ENCODE measurements around the gene KIAA1328. TPM values are rescaled to one million over a fixed set of nuclear protein-coding genes. Genes with fewer than 3 reads are reported as not detected.
A peak's percentile ranks its signal among the peaks of the same experiment; 100 is the strongest.
"Not testable (repeated sequence)": the region's sequence is repeated elsewhere in the genome, so short reads cannot be mapped to it uniquely, and the experiment has no call there.

Gene KIAA1328
- polyA plus RNA-seq (ENCODE audit: insufficient read depth in 1 of 5, insufficient read length in 5 of 5, low replicate concordance in 1 of 5): 10 to 100 TPM; 14.2 to 26.9 (median 25.9) TPM
- long read RNA-seq, donor 1, full-length matches to known transcripts: 5 of 5 reads
- long read RNA-seq, donor 1, partial matches to known transcripts: 0 of 5 reads
- long read RNA-seq, donor 1, other reads (novel, unspliced or antisense): 0 of 5 reads
- long read RNA-seq, donor 2, full-length matches to known transcripts: 3 of 3 reads
- long read RNA-seq, donor 2, partial matches to known transcripts: 0 of 3 reads
- long read RNA-seq, donor 2, other reads (novel, unspliced or antisense): 0 of 3 reads
- long read RNA-seq, donor 3, full-length matches to known transcripts: 4 of 16 reads
- long read RNA-seq, donor 3, partial matches to known transcripts: 0 of 16 reads
- long read RNA-seq, donor 3, other reads (novel, unspliced or antisense): 12 of 16 reads
- long read RNA-seq, donor 4, partial matches to known transcripts: 172 of 229 reads
- long read RNA-seq, donor 4, other reads (novel, unspliced or antisense): 57 of 229 reads
- long read RNA-seq, donor 5, full-length matches to known transcripts: 3 of 55 reads
- long read RNA-seq, donor 5, partial matches to known transcripts: 52 of 55 reads
- long read RNA-seq, donor 5, other reads (novel, unspliced or antisense): 0 of 55 reads
- long read RNA-seq, donor 6, full-length matches to known transcripts: 11 of 29 reads
- long read RNA-seq, donor 6, partial matches to known transcripts: 0 of 29 reads
- long read RNA-seq, donor 6, other reads (novel, unspliced or antisense): 18 of 29 reads
- long read RNA-seq, donor 7, full-length matches to known transcripts: 8 of 8 reads
- long read RNA-seq, donor 7, partial matches to known transcripts: 0 of 8 reads
- long read RNA-seq, donor 7, other reads (novel, unspliced or antisense): 0 of 8 reads
- long read RNA-seq, donor 8, partial matches to known transcripts: 0 of 1 reads
- long read RNA-seq, donor 8, other reads (novel, unspliced or antisense): 0 of 1 reads

GRCh38 chr18:36828630-36829361 is at the start of gene KIAA1328, which contains the start of gene TPGS2:
Gene KIAA1328 (plus strand): TSS chr18:36829127. CDS start chr18:36829139, 12 bp downstream.
Gene TPGS2 (minus strand): TSS chr18:36829002. CDS start chr18:36828767, 235 bp downstream.
- peak; percentile 89 to 91 for DNase-seq

DNA sequence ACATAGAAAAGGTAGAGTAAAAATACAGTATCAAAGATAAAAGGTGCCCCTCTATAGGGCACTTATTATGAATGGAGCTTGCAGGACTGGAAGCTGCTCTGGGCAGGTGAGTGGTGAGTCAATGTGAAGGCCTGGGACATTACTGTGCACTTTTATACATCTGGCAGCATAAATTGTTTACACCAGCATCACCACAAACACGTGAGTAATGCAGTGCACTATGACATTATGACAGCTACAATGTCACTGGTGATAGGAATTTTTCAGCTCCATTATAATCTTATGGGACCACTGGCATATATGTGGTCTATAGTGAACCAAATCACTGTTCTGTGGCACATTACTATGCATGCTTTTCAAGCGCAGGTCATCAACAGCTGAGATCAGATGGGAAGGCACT is 48.2 kb upstream of the KIAA1328 start:
- DNase-seq: no peak

DNA sequence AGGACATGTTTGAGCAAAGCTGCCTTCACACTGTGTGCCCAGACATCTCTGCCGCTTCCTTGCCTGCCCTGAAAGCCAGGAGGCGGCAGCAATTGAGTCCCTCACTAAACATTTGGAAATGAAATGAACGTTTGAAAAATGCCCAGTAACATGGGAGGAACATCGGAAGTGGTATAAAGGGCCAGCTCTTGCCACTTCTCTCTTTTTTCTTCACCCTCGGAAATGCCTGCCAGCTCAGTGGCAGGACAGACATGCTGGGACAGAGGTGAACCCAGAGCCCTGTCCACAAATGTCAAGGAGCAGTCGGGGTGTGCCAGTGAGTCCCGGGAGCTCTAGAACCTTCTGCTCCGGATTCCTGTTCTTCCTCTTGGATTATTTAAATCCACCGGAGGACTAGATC is 46.2 kb upstream of the KIAA1328 start:
- DNase-seq: no peak

DNA sequence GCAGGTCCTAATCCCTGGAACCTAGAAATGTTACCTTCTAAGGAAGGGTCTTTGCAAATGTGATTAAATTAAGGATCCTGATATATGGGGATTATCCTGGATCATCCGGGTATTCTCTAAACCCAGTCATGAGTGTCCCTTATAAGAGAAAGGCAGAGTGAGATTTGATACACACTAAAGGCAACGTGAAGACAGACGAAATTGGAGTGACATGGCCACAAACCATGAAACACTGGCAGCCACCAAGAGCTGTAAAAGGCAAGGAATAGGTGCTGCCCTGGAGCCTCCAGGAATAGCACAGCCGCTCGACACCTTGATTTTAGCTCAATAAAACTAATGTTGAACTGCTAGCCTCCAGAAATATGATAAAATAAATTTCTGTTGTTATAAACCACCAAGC is 45.1 kb upstream of the KIAA1328 start:
- DNase-seq: no peak

- peak; percentile 37 to 58 for DNase-seq
Measured at GRCh38 chr18:36786686-36787085, 42.2 kb upstream of the KIAA1328 start.

- DNase-seq: no peak
Measured at GRCh38 chr18:36792634-36793283, 36.2 kb upstream of the KIAA1328 start.

GRCh38 chr18:36798738-36799473 is 30.0 kb upstream of the KIAA1328 start:
- DNase-seq: no peak

DNA sequence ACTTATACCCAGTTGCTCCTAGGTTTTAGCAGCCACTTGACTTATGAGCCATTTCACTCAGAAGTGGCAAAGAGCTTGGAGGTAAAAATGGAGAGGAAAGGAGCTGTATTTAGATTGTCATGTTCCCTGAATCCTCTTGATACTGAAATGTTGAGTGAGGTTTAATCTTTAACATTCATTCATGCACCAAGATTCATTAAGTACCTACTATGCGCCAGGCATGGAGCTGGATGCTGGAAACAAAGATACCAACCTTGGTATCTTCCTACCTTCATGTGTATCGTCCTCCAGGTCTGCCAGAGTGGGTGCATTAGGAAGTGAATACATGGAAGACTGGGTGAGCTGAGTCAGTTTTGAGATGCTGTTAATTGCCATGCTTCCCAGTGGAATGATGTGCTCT is 23.8 kb upstream of the KIAA1328 start:
- DNase-seq: no peak

- DNase-seq: no peak
Measured at GRCh38 chr18:36808681-36809080, 20.2 kb upstream of the KIAA1328 start.

DNA sequence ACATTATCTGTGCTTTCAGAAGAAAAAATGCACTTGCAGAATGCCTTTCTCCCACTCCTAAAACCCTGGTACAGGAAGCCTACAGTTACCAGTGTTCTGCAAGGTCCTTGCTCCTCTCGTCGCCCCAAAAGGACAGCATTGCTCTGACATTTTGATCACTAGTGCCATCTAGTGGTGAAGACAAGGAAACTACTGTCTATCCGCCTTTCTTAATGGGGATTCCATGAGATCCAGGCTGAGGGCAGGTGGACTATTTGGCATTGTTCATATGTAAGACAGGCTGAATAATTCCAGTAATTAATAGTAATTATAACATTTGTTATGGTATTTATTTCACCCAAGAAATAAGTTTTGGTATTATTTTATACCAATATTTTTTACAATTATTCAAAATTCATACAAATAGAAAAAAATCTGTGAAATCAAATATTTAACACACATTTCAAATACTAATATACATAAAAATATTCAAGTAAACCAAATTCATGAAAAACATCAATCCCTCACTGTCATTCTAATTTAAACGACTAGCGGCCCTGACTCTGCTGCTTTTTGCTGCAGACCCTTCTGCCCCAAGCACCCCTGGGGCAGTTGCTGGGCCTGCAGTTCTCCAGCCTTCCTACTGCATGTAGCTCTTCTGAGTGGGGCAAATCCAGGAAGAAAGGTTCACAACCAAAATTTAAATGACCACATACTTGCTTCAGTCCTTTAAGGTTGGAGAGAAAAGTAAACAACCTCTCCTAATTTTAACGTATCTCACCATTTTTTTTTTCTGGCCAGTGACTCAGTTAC is 19.1 kb upstream of the KIAA1328 start:
- no peak for DNase-seq

DNA sequence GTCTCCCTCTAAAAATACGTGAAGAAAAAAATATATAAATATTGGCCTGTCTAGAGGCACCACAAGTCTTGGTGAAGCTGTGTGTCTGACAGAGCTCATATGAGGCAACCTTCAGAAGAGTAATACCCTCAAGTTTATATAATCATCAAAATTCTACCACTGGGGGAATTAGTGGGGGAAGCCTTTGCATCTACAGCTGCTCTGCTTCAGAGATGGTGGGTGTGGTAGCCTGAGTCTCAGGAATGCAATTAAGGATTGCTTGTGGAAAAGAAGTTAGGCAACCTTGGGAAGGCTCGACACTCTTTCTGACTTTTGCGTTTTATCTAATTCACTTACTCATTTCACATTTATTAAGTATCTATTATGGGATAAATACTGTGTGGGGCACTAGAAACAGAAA is 17.5 kb upstream of the KIAA1328 start:
- no peak for DNase-seq

DNA sequence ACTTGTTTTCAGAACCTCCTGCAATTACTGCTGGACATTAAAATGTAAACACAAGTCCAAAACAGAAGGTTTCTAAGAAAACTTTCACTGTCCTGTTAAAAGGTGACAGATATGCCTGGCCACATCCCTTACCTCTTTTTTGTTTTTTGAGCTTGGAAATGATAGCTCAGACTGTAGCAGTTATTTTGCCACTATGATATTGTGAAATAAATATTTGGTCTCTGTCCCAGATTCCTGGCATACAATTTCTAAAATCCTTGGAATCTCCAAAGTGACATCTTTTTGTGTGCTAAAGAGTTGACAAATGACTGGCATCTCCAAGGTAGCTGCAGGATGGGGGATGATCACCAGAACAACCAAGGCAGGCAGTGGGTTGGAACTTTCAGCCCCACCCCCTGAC is 17.0 kb upstream of the KIAA1328 start:
- DNase-seq: no peak

GRCh38 chr18:36812678-36813077 is 16.2 kb upstream of the KIAA1328 start:
- DNase-seq: peak; percentile 76 to 88

DNA sequence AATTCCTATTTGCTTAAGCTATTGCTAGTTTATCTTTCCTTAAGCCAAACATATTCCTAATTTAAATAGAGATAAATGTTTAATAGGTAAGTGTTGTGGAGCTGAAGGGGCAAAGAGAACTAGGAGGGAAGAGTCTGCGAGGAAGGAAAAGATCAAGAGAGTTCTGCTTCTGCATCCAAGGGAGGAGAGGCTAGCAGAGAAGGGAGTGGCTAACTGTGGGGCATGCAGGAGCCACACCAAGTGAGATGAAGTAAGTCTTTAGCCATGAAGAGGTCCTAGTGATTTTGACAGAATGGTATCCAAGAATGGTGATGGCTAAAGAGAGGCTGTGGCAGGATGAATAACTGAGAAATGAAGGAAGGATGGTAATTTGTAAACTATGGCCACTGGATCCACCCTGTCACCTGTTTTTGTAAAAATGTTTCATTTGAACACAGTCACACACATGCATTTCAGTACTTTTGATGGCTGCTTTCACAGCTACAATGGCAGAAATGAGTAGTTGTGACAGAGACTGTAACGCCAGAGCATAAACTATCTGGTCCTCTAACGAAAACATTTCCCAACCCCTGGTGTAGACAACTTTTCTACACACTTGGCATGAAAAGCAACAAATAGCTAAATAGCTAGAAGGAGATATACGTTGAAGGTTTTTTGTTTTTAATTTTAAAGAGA is 15.7 kb upstream of the KIAA1328 start:
- DNase-seq: no peak

GRCh38 chr18:36813824-36814223 is 15.1 kb upstream of the KIAA1328 start:
- DNase-seq: no peak

- no peak for DNase-seq
Measured at GRCh38 chr18:36814994-36815393, 13.9 kb upstream of the KIAA1328 start.

- not testable (repeated sequence) for DNase-seq
Measured at GRCh38 chr18:36816096-36816495, 12.8 kb upstream of the KIAA1328 start.

DNA sequence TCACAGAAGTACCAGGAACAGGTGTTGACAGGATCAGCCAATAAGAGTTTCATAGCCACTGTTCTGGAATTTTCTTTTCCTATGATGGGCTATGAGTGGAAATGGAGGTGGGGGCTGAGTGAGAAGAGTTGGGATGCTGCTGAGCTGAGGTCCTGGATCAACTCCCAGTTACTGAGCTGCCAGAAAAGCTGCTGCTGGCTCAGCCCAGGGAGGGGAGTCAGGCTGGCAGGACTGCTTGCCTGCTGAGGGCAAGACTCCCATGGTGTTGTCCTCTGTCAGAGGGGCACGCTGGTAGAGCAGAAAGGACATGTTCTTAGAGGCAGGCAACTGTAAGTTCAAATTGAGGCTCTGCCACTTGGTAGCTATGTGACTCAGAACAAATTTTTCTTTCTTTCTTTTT is 11.9 kb upstream of the KIAA1328 start:
- no peak for DNase-seq

- no peak for DNase-seq
Measured at GRCh38 chr18:36818652-36819051, 10.3 kb upstream of the KIAA1328 start.
